Measurements from ENCODE around the gene VPS37C. TPM values are rescaled to one million over a fixed set of nuclear protein-coding genes. Genes with fewer than 3 reads are reported as not detected.

The VPS37C gene
- total RNA-seq, 2 experiments from 2014 or later, result 6.1 to 7.5 TPM

GRCh38 chr11:61092280-61092766 lies 68.9 kb downstream of the VPS37C start:
- CTCF ChIA-PET, result interaction anchor here (1.0 to 1.4 kb wide), 3 partner anchors 11 to 177 kb away, joined by 3 to 6 read pairs (median 3); no protein-coding TSS in a partner anchor

GRCh38 chr11:61091373-61092279 lies 69.6 kb downstream of the VPS37C start:
- Mint-ChIP-seq H3K27me3 (no peaks in the 10 kb centered on the region), H3K27ac (peak overlapping the region; percentile 96), H3K4me3 (peak overlapping the region; percentile 77), H3K36me3 (ENCODE audit: low read depth) (peaks cover 4% of the 10 kb centered on the region), H3K4me1 (peaks cover 69% of the 10 kb centered on the region), H3K9me3 (no peaks in the 10 kb centered on the region)
- DNase-seq, result peak; percentile 54
- ChIA-PET POLR2A (interaction anchor here (0.6 to 7.5 kb wide), 27 partner anchors 11 to 241 kb away, joined by 3 to 133 read pairs (median 5); partner anchors contain the start of genes CD5, CD6, DDB1 and TKFC), CTCF (interaction anchor here (1.0 to 1.4 kb wide), 3 partner anchors 11 to 177 kb away, joined by 3 to 6 read pairs (median 3); no protein-coding TSS in a partner anchor)

More at GRCh38 chr11:61092280-61092766, 68.9 kb downstream of the VPS37C start:
- POLR2A ChIA-PET, result interaction anchor here (0.6 to 7.5 kb wide), 23 partner anchors 10 to 122 kb away, joined by 3 to 133 read pairs (median 6); partner anchors contain the start of genes CD5 and CD6
- peak; percentile 72 for DNase-seq
- Mint-ChIP-seq H3K9me3 (no peaks in the 10 kb centered on the region), H3K27me3 (no peaks in the 10 kb centered on the region), H3K27ac (peak overlapping the region; percentile 96), H3K4me1 (peaks cover 69% of the 10 kb centered on the region), H3K4me3 (peak overlapping the region; percentile 77), H3K36me3 (ENCODE audit: low read depth) (peaks cover 4% of the 10 kb centered on the region)

GRCh38 chr11:61090982-61091372 lies 70.2 kb downstream of the VPS37C start:
- H3K36me3 Mint-ChIP-seq (ENCODE audit: low read depth), result peaks cover 4% of the 10 kb centered on the region
- H3K27me3 Mint-ChIP-seq, result no peaks in the 10 kb centered on the region
- peaks cover 69% of the 10 kb centered on the region for H3K4me1 Mint-ChIP-seq
- H3K9me3 Mint-ChIP-seq, result no peaks in the 10 kb centered on the region
- H3K4me3 Mint-ChIP-seq, result peak overlapping the region; percentile 77
- no peak for DNase-seq
- CTCF ChIA-PET, result no interaction called here
- H3K27ac Mint-ChIP-seq, result peak overlapping the region; percentile 96
- POLR2A ChIA-PET, result interaction anchor here (0.6 to 7.5 kb wide), 18 partner anchors 11 to 242 kb away, joined by 3 to 133 read pairs (median 8); partner anchors contain the start of genes CD5, CD6, DDB1 and TKFC

- Mint-ChIP-seq H3K9me3 (no peaks in the 10 kb centered on the region), H3K36me3 (ENCODE audit: low read depth) (peaks cover 4% of the 10 kb centered on the region), H3K4me3 (peak overlapping the region; percentile 77), H3K27ac (peak overlapping the region; percentile 96), H3K27me3 (no peaks in the 10 kb centered on the region), H3K4me1 (peaks cover 68% of the 10 kb centered on the region)
- ChIA-PET CTCF (interaction anchor here (1.0 to 1.5 kb wide), 2 partner anchors 9 to 13 kb away, joined by 3 to 6 read pairs; no protein-coding TSS in a partner anchor), POLR2A (interaction anchor here (0.9 to 7.5 kb wide), 13 partner anchors 10 to 108 kb away, joined by 3 to 133 read pairs (median 16); partner anchors contain the start of gene CD5)
- DNase-seq, result no peak
Observed at GRCh38 chr11:61090521-61090920, 70.7 kb downstream of the VPS37C start.

- POLR2A ChIA-PET, result interaction anchor here (0.9 to 7.5 kb wide), 10 partner anchors 10 to 108 kb away, joined by 3 to 133 read pairs (median 25); partner anchors contain the start of gene CD5
- Mint-ChIP-seq H3K9me3 (no peaks in the 10 kb centered on the region), H3K27me3 (no peaks in the 10 kb centered on the region), H3K36me3 (ENCODE audit: low read depth) (peaks cover 4% of the 10 kb centered on the region), H3K4me1 (peaks cover 66% of the 10 kb centered on the region), H3K4me3 (peak overlapping the region; percentile 77), H3K27ac (peak overlapping the region; percentile 96)
- no peak for DNase-seq
- CTCF ChIA-PET, result interaction anchor here (1.0 to 3.4 kb wide), 3 partner anchors 9 to 40 kb away, joined by 3 to 9 read pairs (median 6); no protein-coding TSS in a partner anchor
Observed at GRCh38 chr11:61089806-61090491, 71.3 kb downstream of the VPS37C start.

GRCh38 chr11:61087426-61088119 lies 73.7 kb downstream of the VPS37C start:
- Mint-ChIP-seq H3K4me3 (no peak overlapping the region), H3K36me3 (ENCODE audit: low read depth) (peaks cover 9% of the 10 kb centered on the region), H3K4me1 (peaks cover 58% of the 10 kb centered on the region), H3K27me3 (no peaks in the 10 kb centered on the region), H3K27ac (peak overlapping the region; percentile 0), H3K9me3 (peaks cover 4% of the 10 kb centered on the region)
- DNase-seq, result no peak
- ChIA-PET CTCF (interaction anchor here (1.7 to 3.4 kb wide), 2 partner anchors 42 to 116 kb away, joined by 3 to 9 read pairs; partner anchors contain the start of gene CD6), POLR2A (interaction anchor here (0.8 to 7.5 kb wide), 8 partner anchors 7 to 116 kb away, joined by 3 to 133 read pairs (median 6); partner anchors contain the start of genes CD5 and CD6)

GRCh38 chr11:61083601-61084147 lies 77.6 kb downstream of the VPS37C start:
- POLR2A ChIA-PET, result interaction anchor here (0.8 to 14.3 kb wide), 15 partner anchors 6 to 79 kb away, joined by 3 to 228 read pairs (median 19); partner anchors contain the start of gene CD5

GRCh38 chr11:61082931-61083531 lies 78.2 kb downstream of the VPS37C start:
- CTCF ChIA-PET, result interaction anchor here (0.6 to 4.5 kb wide), 13 partner anchors 10 to 108 kb away, joined by 3 to 53 read pairs (median 4); partner anchors contain the start of gene CD5
- Mint-ChIP-seq H3K4me3 (peak overlapping the region; percentile 82), H3K4me1 (peaks cover 65% of the 10 kb centered on the region)

More at GRCh38 chr11:61083601-61084147, 77.6 kb downstream of the VPS37C start:
- Mint-ChIP-seq H3K27me3 (no peaks in the 10 kb centered on the region), H3K27ac (peak overlapping the region; percentile 96), H3K4me1 (peaks cover 61% of the 10 kb centered on the region), H3K4me3 (peak overlapping the region; percentile 82), H3K9me3 (peaks cover 4% of the 10 kb centered on the region), H3K36me3 (ENCODE audit: low read depth) (peaks cover 15% of the 10 kb centered on the region)
- CTCF ChIA-PET, result interaction anchor here (0.6 to 4.5 kb wide), 7 partner anchors 10 to 102 kb away, joined by 3 to 53 read pairs (median 4); partner anchors contain the start of gene CD5
- peak; percentile 81 for DNase-seq

GRCh38 chr11:61082062-61082870 lies 79.0 kb downstream of the VPS37C start:
- peaks cover 4% of the 10 kb centered on the region for H3K9me3 Mint-ChIP-seq
- peaks cover 66% of the 10 kb centered on the region for H3K4me1 Mint-ChIP-seq
- ChIA-PET CTCF (interaction anchor here (0.9 to 4.5 kb wide), 19 partner anchors 8 to 347 kb away, joined by 3 to 53 read pairs (median 5); partner anchors contain the start of genes CD5 and CPSF7), POLR2A (interaction anchor here (0.7 to 14.3 kb wide), 19 partner anchors 8 to 239 kb away, joined by 3 to 228 read pairs (median 58); partner anchors contain the start of gene CD5)
- peaks cover 19% of the 10 kb centered on the region for H3K36me3 Mint-ChIP-seq (ENCODE audit: low read depth)
- peak overlapping the region; percentile 96 for H3K27ac Mint-ChIP-seq
- no peaks in the 10 kb centered on the region for H3K27me3 Mint-ChIP-seq
- DNase-seq, result peak; percentile 45
- peak overlapping the region; percentile 82 for H3K4me3 Mint-ChIP-seq

More at GRCh38 chr11:61082931-61083531, 78.2 kb downstream of the VPS37C start:
- H3K27me3 Mint-ChIP-seq, result no peaks in the 10 kb centered on the region
- POLR2A ChIA-PET, result interaction anchor here (0.8 to 14.3 kb wide), 20 partner anchors 7 to 103 kb away, joined by 3 to 228 read pairs (median 42); partner anchors contain the start of gene CD5
- peak overlapping the region; percentile 96 for H3K27ac Mint-ChIP-seq
- H3K36me3 Mint-ChIP-seq (ENCODE audit: low read depth), result peaks cover 16% of the 10 kb centered on the region
- peak; percentile 56 for DNase-seq
- H3K9me3 Mint-ChIP-seq, result peaks cover 4% of the 10 kb centered on the region

GRCh38 chr11:61080986-61081590 lies 80.1 kb downstream of the VPS37C start:
- H3K27ac Mint-ChIP-seq, result peak overlapping the region; percentile 96
- H3K9me3 Mint-ChIP-seq, result peaks cover 4% of the 10 kb centered on the region
- POLR2A ChIA-PET, result interaction anchor here (0.7 to 14.3 kb wide), 23 partner anchors 9 to 238 kb away, joined by 3 to 228 read pairs (median 42); partner anchors contain the start of gene CD5
- H3K27me3 Mint-ChIP-seq, result no peaks in the 10 kb centered on the region
- CTCF ChIA-PET, result interaction anchor here (0.6 to 4.5 kb wide), 27 partner anchors 9 to 348 kb away, joined by 3 to 53 read pairs (median 5); partner anchors contain the start of genes CD5 and CPSF7
- peaks cover 21% of the 10 kb centered on the region for H3K36me3 Mint-ChIP-seq (ENCODE audit: low read depth)
- peaks cover 76% of the 10 kb centered on the region for H3K4me1 Mint-ChIP-seq
- DNase-seq, result peak; percentile 48
- peak overlapping the region; percentile 82 for H3K4me3 Mint-ChIP-seq

Measured in activated CD4-positive, alpha-beta memory T cell treated with anti-CD3 and anti-CD28 coated beads, Interleukin-2, amount 10 ng/mL, durations not matched to agents 7 days and 5 days (primary cell).